ENCODE measurements around the gene GBP6.
"Not testable (repeated sequence)": the region's sequence is repeated elsewhere in the genome, so short reads cannot be mapped to it uniquely, and the experiment has no call there.

The GBP6 gene

DNA sequence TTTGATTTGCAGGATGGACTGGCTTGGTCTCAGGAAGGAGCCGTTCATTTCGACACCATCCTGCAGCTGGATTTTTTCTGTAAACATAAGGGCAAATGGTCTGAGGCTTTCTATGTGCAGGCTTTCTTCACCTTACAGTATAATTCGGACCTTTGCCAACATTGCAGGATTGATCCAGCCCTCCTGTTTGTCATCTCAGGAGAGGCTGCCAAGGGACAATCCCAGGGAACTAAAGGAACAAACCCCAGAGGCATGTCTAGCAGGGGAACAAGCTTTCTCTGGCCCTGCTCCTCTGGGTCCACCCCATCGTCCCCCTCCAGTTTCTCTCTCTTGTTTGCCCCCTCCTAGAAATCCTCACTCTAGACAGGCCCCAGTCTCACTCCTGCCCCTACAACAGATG is 24.8 kb upstream of the GBP6 start:
- in situ Hi-C loops (cut with HindIII; ENCODE audit: low sequenced_read_pairs) = no loop called here
- TF ChIP-seq, protein P1, sequence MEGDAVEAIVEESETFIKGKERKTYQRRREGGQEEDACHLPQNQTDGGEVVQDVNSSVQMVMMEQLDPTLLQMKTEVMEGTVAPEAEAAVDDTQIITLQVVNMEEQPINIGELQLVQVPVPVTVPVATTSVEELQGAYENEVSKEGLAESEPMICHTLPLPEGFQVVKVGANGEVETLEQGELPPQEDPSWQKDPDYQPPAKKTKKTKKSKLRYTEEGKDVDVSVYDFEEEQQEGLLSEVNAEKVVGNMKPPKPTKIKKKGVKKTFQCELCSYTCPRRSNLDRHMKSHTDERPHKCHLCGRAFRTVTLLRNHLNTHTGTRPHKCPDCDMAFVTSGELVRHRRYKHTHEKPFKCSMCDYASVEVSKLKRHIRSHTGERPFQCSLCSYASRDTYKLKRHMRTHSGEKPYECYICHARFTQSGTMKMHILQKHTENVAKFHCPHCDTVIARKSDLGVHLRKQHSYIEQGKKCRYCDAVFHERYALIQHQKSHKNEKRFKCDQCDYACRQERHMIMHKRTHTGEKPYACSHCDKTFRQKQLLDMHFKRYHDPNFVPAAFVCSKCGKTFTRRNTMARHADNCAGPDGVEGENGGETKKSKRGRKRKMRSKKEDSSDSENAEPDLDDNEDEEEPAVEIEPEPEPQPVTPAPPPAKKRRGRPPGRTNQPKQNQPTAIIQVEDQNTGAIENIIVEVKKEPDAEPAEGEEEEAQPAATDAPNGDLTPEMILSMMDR (IDR thresholded peaks at IDR 0.05; ENCODE audit: low read depth, low read length, missing control alignments) = no peak
- no peak for DNase-seq (ENCODE audit: low read depth)
- H3K4me3 ChIP-seq (ENCODE audit: low read depth, low read length) = no peak overlapping the region

DNA sequence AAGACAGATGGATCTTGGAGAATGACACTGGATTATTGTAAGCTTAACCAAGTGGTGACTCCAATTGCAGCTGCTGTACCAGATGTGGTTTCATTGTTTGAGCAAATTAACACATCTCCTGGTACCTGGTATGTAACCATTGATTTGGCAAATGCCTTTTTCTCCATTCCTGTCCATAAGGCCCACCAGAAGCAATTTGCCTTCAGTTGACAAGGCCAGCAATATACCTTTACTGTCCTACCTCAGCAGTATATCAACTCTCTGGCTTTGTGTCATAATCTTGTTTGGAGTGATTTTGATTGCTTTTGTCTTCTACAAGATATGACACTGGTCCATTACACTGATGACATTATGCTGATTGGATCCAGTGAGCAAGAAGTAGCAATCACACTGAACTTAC is 18.4 kb upstream of the GBP6 start:
- H3K4me3 ChIP-seq (ENCODE audit: low read depth, low read length); DNase-seq (ENCODE audit: low read depth); in situ Hi-C loops (cut with HindIII; ENCODE audit: low sequenced_read_pairs): not testable (repeated sequence)

DNA sequence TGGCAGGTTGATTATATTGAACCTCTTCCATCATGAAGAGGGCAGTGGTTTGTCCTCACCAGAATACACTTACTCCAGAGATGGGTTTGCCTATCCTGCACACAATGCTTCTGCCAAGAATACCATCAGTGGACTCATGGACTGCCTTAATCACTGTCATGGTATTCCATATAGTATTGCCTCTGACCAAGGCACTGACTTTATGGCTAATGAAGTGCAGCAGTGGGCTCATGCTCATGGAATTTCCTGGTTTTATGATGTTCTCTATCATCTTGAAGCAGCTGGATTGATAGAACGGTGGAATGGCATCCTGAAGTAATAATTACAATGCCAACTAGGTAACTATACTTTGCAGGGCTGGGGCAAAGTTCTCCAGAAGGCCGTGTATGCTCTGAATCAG is 16.6 kb upstream of the GBP6 start:
- TF ChIP-seq, protein P1 (IDR thresholded peaks at IDR 0.05; ENCODE audit: low read depth, low read length, missing control alignments) = no peak
- no peak for DNase-seq (ENCODE audit: low read depth)
- in situ Hi-C loops (cut with HindIII; ENCODE audit: low sequenced_read_pairs) = no loop called here
- no peak overlapping the region for H3K4me3 ChIP-seq (ENCODE audit: low read depth, low read length)

DNA sequence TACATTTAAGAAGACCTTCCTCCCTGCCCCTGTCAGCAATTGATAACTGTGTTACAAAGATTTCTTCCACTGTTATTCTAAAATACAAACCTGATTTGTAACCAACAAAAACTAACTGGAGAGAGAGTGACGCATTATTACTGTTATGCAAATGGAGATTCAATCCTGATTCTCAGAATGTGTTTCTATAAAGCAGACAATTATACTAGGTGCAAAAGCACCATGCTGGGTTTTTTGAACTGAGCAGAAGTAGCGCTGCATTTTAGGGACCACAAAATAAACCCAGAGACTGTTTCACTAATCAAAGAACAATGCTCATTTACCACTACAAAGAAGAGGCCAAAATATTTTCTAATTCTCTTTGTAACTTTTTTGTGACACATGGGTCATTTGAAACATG is 13.6 kb upstream of the GBP6 start:
- TF ChIP-seq, protein P1 (IDR thresholded peaks at IDR 0.05; ENCODE audit: low read depth, low read length, missing control alignments) = no peak
- in situ Hi-C loops (cut with HindIII; ENCODE audit: low sequenced_read_pairs) = no loop called here
- DNase-seq (ENCODE audit: low read depth) = no peak
- H3K4me3 ChIP-seq (ENCODE audit: low read depth, low read length) = no peak overlapping the region

DNA sequence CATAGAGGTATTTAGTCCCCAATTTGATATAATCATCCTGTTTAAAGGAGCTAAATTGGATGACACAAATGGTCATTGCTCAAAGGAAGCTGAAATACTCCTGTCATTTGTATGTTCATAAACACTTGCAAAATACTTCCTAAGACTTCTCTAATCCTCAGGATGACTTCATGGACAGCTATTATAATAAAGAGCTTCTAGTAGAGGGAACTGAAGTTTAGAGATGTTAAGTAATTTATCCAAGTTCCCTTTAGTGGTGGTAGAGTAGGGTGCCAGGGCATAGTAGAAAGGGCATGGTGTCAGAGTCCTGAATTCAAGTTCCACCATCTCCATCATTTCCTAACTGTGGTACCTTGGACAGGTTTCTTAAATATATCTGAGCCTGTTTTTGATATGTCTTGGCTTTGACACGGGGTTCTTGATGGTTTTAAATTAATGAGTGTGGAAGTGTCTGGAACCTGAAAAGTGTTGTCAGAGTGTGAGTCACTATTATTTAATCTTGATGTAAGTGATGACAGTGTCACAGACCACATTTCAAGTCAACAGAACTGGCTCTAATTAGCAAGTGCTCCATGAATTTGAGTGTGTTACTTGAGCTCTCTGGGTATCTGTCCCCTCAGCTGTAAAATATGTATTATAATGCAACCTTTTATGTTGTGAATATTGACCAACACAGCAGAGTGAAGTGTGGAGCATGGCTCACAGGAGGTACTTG is 12.1 kb upstream of the GBP6 start:
- in situ Hi-C loops (cut with HindIII; ENCODE audit: low sequenced_read_pairs) = no loop called here

DNA sequence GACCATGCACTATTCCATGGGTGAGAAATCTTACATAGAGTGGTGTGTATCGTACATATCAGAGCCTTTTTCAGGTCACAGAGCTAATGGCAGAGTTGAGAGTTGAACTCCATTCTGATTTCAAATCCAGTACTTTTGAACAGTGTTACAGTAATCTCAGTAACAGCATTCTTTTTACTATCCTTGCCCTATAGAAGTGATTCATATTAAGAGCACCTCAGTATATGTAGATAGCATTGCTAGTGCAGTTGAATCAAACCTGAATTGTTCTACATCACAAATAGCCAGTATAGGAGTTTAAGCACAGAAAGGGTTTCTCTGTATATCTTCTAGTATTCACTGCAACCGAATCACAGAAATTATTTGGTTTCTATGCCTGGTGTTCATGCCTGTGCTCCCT is 11.4 kb upstream of the GBP6 start:
- TF ChIP-seq, protein P1 (IDR thresholded peaks at IDR 0.05; ENCODE audit: low read depth, low read length, missing control alignments) = no peak
- in situ Hi-C loops (cut with HindIII; ENCODE audit: low sequenced_read_pairs) = no loop called here
- H3K4me3 ChIP-seq (ENCODE audit: low read depth, low read length) = no peak overlapping the region
- no peak for DNase-seq (ENCODE audit: low read depth)

More for the DNA sequence above, 12.1 kb upstream of the GBP6 start:
- TF ChIP-seq, protein P1 (IDR thresholded peaks at IDR 0.05; ENCODE audit: low read depth, low read length, missing control alignments) = no peak
- no peak for DNase-seq (ENCODE audit: low read depth)
- H3K4me3 ChIP-seq (ENCODE audit: low read depth, low read length) = no peak overlapping the region

DNA sequence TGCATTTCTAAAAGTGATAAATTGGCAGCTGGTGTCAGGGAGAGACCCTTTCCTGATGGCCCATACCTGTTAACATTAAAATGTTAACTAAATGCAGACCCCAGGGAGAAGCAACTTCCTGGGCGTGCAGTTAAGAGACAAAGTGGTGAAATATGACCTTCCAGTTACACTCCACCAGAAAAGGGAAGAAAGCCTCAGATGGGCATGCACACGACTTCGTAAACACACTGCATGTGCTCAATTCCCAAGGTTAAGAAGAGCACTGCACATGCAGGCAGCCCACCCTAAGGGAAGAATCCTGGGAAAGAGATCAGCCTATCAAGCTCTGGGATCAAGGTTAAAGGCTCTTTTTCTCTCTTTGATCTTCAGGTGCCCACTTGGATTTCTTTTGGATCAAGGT is 9.7 kb upstream of the GBP6 start:
- TF ChIP-seq, protein P1 (IDR thresholded peaks at IDR 0.05; ENCODE audit: low read depth, low read length, missing control alignments) = no peak
- in situ Hi-C loops (cut with HindIII; ENCODE audit: low sequenced_read_pairs) = no loop called here
- DNase-seq (ENCODE audit: low read depth) = no peak

More for the DNA sequence above, 9.7 kb upstream of the GBP6 start:
- H3K4me3 ChIP-seq (ENCODE audit: low read depth, low read length) = no peak overlapping the region

All from astrocyte of the cerebellum (primary cell).